ENCODE results near the gene EXO5.
"Not testable (repeated sequence)": the region's sequence is repeated elsewhere in the genome, so short reads cannot be mapped to it uniquely, and the experiment has no call there.

Gene EXO5

DNA sequence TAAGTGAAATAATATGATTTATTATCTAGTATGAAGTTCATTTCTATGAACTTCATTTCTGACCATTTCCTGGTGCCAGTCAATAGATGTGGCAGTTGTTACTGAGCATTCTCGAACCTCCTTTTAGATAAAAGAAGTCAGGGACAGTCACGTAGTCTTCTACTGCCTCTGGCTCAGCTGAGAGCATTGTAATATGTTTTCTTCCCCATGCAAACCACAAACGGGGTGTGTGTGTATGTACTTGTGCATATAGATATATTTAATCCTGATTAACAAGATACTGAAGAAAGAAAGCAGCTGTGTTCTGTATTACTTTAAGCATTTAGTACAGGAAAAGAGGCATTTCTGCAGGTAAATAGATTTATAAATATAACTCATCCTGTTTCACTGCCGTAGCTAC, 44.5 kb downstream of the EXO5 start:
- DNase-seq (ENCODE audit: low spot score) = no peak

DNA sequence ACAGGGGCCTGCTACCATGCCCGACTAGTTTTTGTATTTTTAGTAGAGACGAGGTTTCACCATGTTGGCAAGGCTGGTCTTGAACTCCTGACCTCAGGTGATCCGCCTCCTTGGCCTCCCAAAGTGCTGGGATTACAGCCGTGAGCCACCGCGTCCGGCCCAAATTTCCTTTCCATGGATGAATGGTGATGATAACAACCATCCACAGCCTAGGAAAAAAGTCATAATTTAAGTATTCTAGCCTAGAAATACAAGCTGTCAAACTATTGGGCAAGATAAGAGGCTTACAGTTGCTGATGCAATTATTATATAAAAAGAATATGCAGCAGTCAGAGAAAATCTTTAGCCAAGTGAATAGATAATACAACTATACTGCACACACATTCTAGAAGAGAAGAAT, 46.2 kb downstream of the EXO5 start:
- DNase-seq (ENCODE audit: low spot score) = not testable (repeated sequence)

DNA sequence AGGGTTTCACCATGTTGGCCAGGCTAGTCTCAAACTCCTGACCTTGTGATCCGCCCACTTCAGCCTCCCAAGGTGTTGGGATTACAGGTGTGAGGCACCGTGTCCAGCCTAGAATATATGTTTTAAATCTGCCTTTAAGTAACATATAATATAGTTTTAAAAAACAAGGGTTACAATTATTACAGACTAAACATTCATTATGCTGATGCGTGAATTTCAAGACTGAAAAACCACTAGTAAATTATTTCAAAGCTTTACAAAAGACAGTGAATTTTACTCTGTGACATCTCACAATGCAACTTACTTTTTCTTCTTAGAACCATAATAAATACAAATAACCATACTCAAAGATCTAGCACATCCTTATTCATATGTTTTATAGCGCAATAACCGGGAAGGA, 47.6 kb downstream of the EXO5 start:
- no peak for DNase-seq (ENCODE audit: low spot score)

DNA sequence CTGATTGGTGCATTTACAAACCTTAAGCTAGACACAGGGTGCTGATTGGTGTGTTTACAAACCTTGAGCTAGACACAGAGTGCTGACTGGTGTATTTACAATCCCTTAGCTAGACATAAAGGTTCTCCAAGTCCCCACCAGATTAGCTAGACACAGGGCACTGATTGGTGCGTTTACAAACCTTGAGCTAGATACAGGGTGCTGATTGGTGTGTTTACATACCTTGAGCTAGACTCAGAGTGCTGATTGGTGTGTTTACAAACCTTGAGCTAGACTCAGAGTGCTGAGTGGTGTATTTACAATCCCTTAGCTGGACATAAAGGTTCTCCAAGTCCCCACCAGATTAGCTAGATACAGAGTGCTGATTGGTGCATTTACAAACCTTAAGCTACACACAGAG, 49.7 kb downstream of the EXO5 start:
- not testable (repeated sequence) for DNase-seq (ENCODE audit: low spot score)

DNA sequence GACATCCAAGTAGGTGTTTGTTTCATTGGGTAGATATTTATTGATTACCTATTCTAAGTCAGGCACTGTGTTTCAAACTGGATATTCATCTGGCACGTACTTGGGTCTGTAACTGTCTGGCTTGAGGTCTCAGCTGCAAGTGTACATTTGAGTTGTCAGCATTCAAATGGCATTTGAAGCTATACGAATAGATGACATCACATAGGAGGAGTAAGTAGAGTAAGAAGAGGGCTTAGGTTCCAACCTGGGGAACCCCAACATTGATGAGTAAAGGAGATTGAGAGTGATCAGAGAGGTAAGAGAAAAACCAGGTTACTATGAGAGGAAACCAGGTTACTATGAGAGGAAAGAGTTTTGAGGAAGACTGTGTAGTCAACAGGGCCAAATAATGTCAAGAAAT, 53.6 kb downstream of the EXO5 start:
- DNase-seq (ENCODE audit: low spot score) = no peak

DNA sequence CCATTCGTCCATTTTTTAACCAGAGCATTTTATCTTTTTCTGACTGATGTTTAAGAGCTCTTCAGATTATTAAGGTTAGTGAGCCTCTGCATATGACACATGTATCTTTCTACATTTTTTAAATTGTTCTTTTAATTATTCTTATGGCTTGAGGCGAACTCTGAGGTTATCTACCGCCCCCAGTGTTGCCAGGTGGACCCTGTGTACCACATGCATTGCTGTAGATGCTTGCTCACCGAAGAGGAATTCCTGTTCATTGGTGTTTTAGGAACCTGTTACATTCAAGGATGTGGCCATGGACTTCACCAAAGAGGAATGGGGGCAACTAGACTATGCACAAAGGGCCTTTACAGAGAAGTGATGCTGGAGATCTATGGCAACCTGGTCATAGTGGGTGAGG, 54.7 kb downstream of the EXO5 start:
- DNase-seq (ENCODE audit: low spot score) = no peak

DNA sequence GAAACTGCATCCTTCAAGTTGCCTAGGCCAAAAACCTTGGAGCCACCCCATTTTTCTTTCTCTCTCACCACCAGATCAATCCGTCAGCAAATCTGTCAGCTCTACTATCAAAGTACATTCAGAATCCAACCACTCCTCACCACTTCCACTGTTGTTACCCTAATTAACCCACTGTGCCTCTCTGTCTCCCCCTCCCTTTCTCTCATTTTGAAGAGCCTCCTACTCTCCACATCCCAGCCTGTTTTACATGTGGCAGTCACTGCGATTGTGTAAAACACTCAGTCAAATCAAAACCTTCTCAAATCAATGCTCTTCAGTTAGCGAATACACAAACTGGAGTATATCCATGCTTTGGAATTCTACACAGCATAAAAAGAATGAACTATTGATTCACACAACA, 55.9 kb downstream of the EXO5 start:
- DNase-seq (ENCODE audit: low spot score) = no peak

DNA sequence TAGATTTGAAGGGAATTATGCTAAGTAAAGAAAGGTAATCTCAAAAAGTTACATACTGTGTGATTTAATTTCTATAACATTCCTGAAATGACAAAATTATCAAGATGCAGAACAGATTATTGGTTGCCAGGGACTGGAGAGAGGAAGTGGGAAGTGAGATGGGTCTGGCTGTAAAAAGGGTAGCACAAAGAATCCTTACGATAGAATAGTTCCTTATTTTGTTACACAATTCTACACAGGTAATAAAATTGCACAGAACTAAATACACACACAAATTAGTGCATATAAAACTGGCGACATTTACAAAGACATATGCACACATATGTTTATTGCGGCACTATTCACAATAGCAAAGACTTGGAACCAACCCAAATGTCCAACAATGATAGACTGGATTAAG, 56.3 kb downstream of the EXO5 start:
- DNase-seq (ENCODE audit: low spot score) = no peak
